ENCODE measurements around the gene CTSS. TPM values are rescaled to one million over a fixed set of nuclear protein-coding genes. Genes with fewer than 3 reads are reported as not detected.

The CTSS gene
- total and polyA plus RNA-seq, 2 donors (not counting 3 experiments of a cell fraction or from before 2014, with no cell fraction given) = 4.0 to 11.1 TPM

GRCh38 chr1:150775276-150775675 lies 9.7 kb upstream of the CTSS start:
- H3K36me3 ChIP-seq (ENCODE audit: control insufficient read depth in 2 of 2, extremely low read depth in 1 of 2, insufficient read depth in 2 of 2, low read length in 2 of 2) = no peaks in the 10 kb centered on the region
- no TSS peak for BruUV-seq (replicated peaks)
- no peaks in the 10 kb centered on the region for H3K27me3 ChIP-seq (ENCODE audit: control insufficient read depth in 2 of 2, insufficient read depth in 2 of 2, low read length in 2 of 2)
- ChIA-PET POLR2A (no interaction called here), CTCF (interaction anchor here (1.4 kb wide), 1 partner anchor 19 kb away, joined by 3 read pairs; no protein-coding TSS in a partner anchor)
- no peak overlapping the region for H3K4me2 ChIP-seq (ENCODE audit: insufficient read depth, low read length)
- H3K4me3 ChIP-seq (replicated peaks in 1 of 3; ENCODE audit: insufficient read depth in 1 of 3, low read depth in 1 of 3, low read length in 3 of 3) = no peak overlapping the region
- no peaks in the 10 kb centered on the region for H3K79me2 ChIP-seq (ENCODE audit: control insufficient read depth, insufficient read depth, low read length)
- H3K27ac ChIP-seq (ENCODE audit: insufficient read depth, low read depth, low read length) = no peak overlapping the region
- H4K20me1 ChIP-seq (replicated peaks; ENCODE audit: control insufficient read depth, extremely low read depth, insufficient read depth, low read length) = no peaks in the 10 kb centered on the region
- H2AFZ ChIP-seq (ENCODE audit: low read depth, low read length) = no peak overlapping the region
- TF ChIP-seq MYC (IDR thresholded peaks at IDR 0.05; ENCODE audit: low read depth, low read length) = no peak
- no peak for TF ChIP-seq CTCF (IDR thresholded peaks at IDR 0.05; ENCODE audit: extremely low read depth in 1 of 2, insufficient read depth in 1 of 2, low read depth in 1 of 2, low read length in 2 of 2)
- TF ChIP-seq, protein P1, sequence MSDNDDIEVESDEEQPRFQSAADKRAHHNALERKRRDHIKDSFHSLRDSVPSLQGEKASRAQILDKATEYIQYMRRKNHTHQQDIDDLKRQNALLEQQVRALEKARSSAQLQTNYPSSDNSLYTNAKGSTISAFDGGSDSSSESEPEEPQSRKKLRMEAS (IDR thresholded peaks at IDR 0.05; ENCODE audit: insufficient read depth, insufficient read length) = no peak
- no peak for TF ChIP-seq FOS (IDR thresholded peaks at IDR 0.05; ENCODE audit: borderline replicate concordance, insufficient read depth, low read length)
- TF ChIP-seq EZH2 (IDR thresholded peaks at IDR 0.05; ENCODE audit: borderline replicate concordance, low read depth, low read length, severe bottlenecking) = no peak
- TF ChIP-seq JUN (IDR thresholded peaks at IDR 0.05; ENCODE audit: borderline replicate concordance, insufficient read depth, insufficient read length, low read depth) = no peak
- TF ChIP-seq POLR2AphosphoS5 (IDR thresholded peaks at IDR 0.05; ENCODE audit: insufficient read depth, low read depth, low read length) = no peak
- TF ChIP-seq POLR2A (IDR thresholded peaks at IDR 0.05; ENCODE audit: low read depth, low read length) = no peak
- no peaks in the 10 kb centered on the region for H3K9me3 ChIP-seq (replicated peaks; ENCODE audit: control insufficient read depth, insufficient read depth, low read length)
- DNase-seq (ENCODE audit: low read depth, low spot score) (no peak), FAIRE-seq (no peak)
- no peaks in the 10 kb centered on the region for H3K4me1 ChIP-seq (ENCODE audit: control insufficient read depth, extremely low read depth, insufficient read depth, low read length)
- intact Hi-C loops (cut with micrococcal nuclease) (no loop called here), dilution Hi-C loops (cut with MboI; ENCODE audit: extremely low pct_ligation_motif_present, low sequenced_read_pairs) (no loop called here)
- no peak overlapping the region for H3K9ac ChIP-seq (replicated peaks; ENCODE audit: extremely low read depth, insufficient read depth, low read length)
- no peaks in the 10 kb centered on the region for H3K9me1 ChIP-seq (replicated peaks; ENCODE audit: control insufficient read depth, extremely low read depth, insufficient read depth, low read length)

All from endothelial cell of umbilical vein (primary cell).